KMS-11 (cell line): Measurements from ENCODE around the gene MEGF8.
"Not testable (repeated sequence)": the region's sequence is repeated elsewhere in the genome, so short reads cannot be mapped to it uniquely, and the experiment has no call there.

Experiments
- H2AFZ ChIP-seq: fragments of 200-600 bp; sonication (generic); 2 replicates; pipeline ENCODE4 v1.6.1; 2016; ENCODE audit warnings: antibody characterized with exemption, mixed run types, low read depth
- H3K27ac ChIP-seq: fragments of 200-600 bp; sonication (generic); 2 replicates; pipeline ENCODE4 v1.6.1; 2016; ENCODE audit warnings: mild to moderate bottlenecking, mixed run types
- H3K27me3 ChIP-seq: fragments of 200-600 bp; sonication (generic); 2 replicates; pipeline ENCODE4 v1.6.1; 2017; ENCODE audit warnings: mild to moderate bottlenecking, low read depth, mixed run types, moderate library complexity; ENCODE audit not compliant: insufficient read depth
- H3K36me3 ChIP-seq: fragments of 200-600 bp; sonication (generic); 2 replicates; pipeline ENCODE4 v1.6.1; 2017; ENCODE audit warnings: mild to moderate bottlenecking, mixed run types; ENCODE audit not compliant: insufficient read depth
- H3K4me1 ChIP-seq: fragments of 200-600 bp; sonication (generic); 2 replicates; pipeline ENCODE4 v1.6.1; 2016; ENCODE audit warnings: mild to moderate bottlenecking, low read depth, mixed run types; ENCODE audit not compliant: poor library complexity, severe bottlenecking
- H3K4me2 ChIP-seq: fragments of 200-600 bp; sonication (generic); 2 replicates; pipeline ENCODE4 v1.7.0; 2016; ENCODE audit warnings: mild to moderate bottlenecking, mixed run types
- H3K4me3 ChIP-seq: fragments of 200-600 bp; sonication (generic); IDR thresholded peaks from 2 replicates; pipeline ENCODE4 v1.6.1; 2017; ENCODE audit warnings: low read depth, low read length, mixed read lengths; ENCODE audit not compliant: insufficient read depth
- H3K79me2 ChIP-seq: fragments of 200-600 bp; sonication (generic); 2 replicates; pipeline ENCODE4 v1.6.1; 2016; ENCODE audit warnings: low read depth, mixed run types; ENCODE audit not compliant: insufficient read depth
- H3K9ac ChIP-seq: fragments of 200-600 bp; sonication (generic); 2 replicates; pipeline ENCODE4 v1.6.1; 2016; ENCODE audit warnings: mild to moderate bottlenecking, mixed run types
- H4K20me1 ChIP-seq: fragments of 200-600 bp; sonication (generic); 2 replicates; pipeline ENCODE4 v1.6.1; 2016; ENCODE audit warnings: mild to moderate bottlenecking, mixed run types; ENCODE audit not compliant: insufficient read depth
- CTCF ChIP-seq: fragments of 200-600 bp; sonication (generic); conservative IDR thresholded peaks from 2 replicates; pipeline ENCODE4 v1.6.1; 2017; ENCODE audit warnings: low read depth, mild to moderate bottlenecking, antibody characterized with exemption, low read length, moderate library complexity, mixed read lengths

The MEGF8 gene

GRCh38 chr19:42335374-42335936, 10.0 kb downstream of the MEGF8 start:
- Histone ChIP-seq H3K4me2 (no peak overlapping the region), H3K79me2 (no peaks in the 10 kb centered on the region), H4K20me1 (no peaks in the 10 kb centered on the region), H3K4me3 (no peak overlapping the region), H3K27me3 (no peaks in the 10 kb centered on the region), H3K9ac (no peak overlapping the region), H3K27ac (no peak overlapping the region), H2AFZ (no peak overlapping the region), H3K36me3 (no peaks in the 10 kb centered on the region), H3K4me1 (no peaks in the 10 kb centered on the region)
- no peak for TF ChIP-seq CTCF

GRCh38 chr19:42335971-42336370, 10.5 kb downstream of the MEGF8 start:
- Histone ChIP-seq H3K27ac (no peak overlapping the region), H2AFZ (no peak overlapping the region), H3K4me3 (no peak overlapping the region), H3K79me2 (no peaks in the 10 kb centered on the region), H3K9ac (no peak overlapping the region), H3K4me1 (no peaks in the 10 kb centered on the region), H3K36me3 (no peaks in the 10 kb centered on the region), H3K27me3 (no peaks in the 10 kb centered on the region), H4K20me1 (no peaks in the 10 kb centered on the region), H3K4me2 (no peak overlapping the region)
- TF ChIP-seq CTCF, result no peak

GRCh38 chr19:42339126-42339860, 13.9 kb downstream of the MEGF8 start:
- not testable (repeated sequence) for H3K27me3 ChIP-seq, H3K79me2 ChIP-seq, H3K27ac ChIP-seq, H3K36me3 ChIP-seq, H3K4me2 ChIP-seq, H4K20me1 ChIP-seq, H3K4me3 ChIP-seq, H3K4me1 ChIP-seq, H2AFZ ChIP-seq, H3K9ac ChIP-seq

- not testable (repeated sequence) for H3K4me2 ChIP-seq, H3K27me3 ChIP-seq
Measured at GRCh38 chr19:42339922-42340321, 14.5 kb downstream of the MEGF8 start.

GRCh38 chr19:42343344-42344110, 18.1 kb downstream of the MEGF8 start:
- Histone ChIP-seq H3K27me3 (no peaks in the 10 kb centered on the region), H3K9ac (no peak overlapping the region), H2AFZ (no peak overlapping the region), H3K4me2 (no peak overlapping the region), H3K4me1 (no peaks in the 10 kb centered on the region), H4K20me1 (no peaks in the 10 kb centered on the region), H3K79me2 (no peaks in the 10 kb centered on the region), H3K27ac (no peak overlapping the region), H3K36me3 (no peaks in the 10 kb centered on the region), H3K4me3 (no peak overlapping the region)
- no peak; the same call in 1 of the 2 replicates for TF ChIP-seq CTCF

More at GRCh38 chr19:42339922-42340321, 14.5 kb downstream of the MEGF8 start:
- not testable (repeated sequence) for H3K4me3 ChIP-seq, H3K79me2 ChIP-seq, H3K9ac ChIP-seq, H4K20me1 ChIP-seq, H2AFZ ChIP-seq, H3K4me1 ChIP-seq, H3K36me3 ChIP-seq, H3K27ac ChIP-seq
